Heart left ventricle (tissue), 16 donors: ENCODE measurements around the gene UNC5C. TPM values are rescaled to one million over a fixed set of nuclear protein-coding genes. Genes with fewer than 3 reads are reported as not detected.
A peak's percentile ranks its signal among the peaks of the same experiment; 100 is the strongest.

Experiments used
- ATAC-seq, 4 donors: fragments of 200-7000 bp; cut with Tn5 transposase; one replicate each; pipeline ENCODE4 v1.9.1; 2020 to 2022; ENCODE audit warnings: moderate library complexity in 4 of 4, mild to moderate bottlenecking in 3 of 4, moderate number of reproducible peaks in 1 of 4
- DNase-seq, 5 donors: peaks; one replicate each; pipeline ENCODE4 v3.0.0-alpha.2; 2020
- H3K27ac ChIP-seq, 12 donors: fragments of 200-600 bp; sonication (generic) in 4 of 12; one replicate each; pipeline versions ENCODE4 v1.5.0 to v1.8.0; 2016 to 2022; ENCODE audit warnings: mild to moderate bottlenecking in 2 of 12
- H3K27me3 ChIP-seq, 9 donors: fragments of 200-600 bp; sonication (generic) in 2 of 9; one replicate each; pipeline versions ENCODE4 v1.5.1 to v1.8.0; 2016 to 2022; ENCODE audit warnings: mild to moderate bottlenecking in 3 of 9
- H3K36me3 ChIP-seq, 9 donors: fragments of 200-600 bp; sonication (generic) in 2 of 9; one replicate each; pipeline versions ENCODE4 v1.5.0 to v1.8.0; 2018 to 2022; ENCODE audit warnings: mild to moderate bottlenecking in 2 of 9
- H3K4me1 ChIP-seq, 12 donors: fragments of 200-600 bp; sonication (generic) in 4 of 12; one replicate each; pipeline versions ENCODE4 v1.5.0 to v1.8.0; 2016 to 2022; ENCODE audit warnings: mild to moderate bottlenecking in 3 of 12
- H3K4me3 ChIP-seq, 12 donors: fragments of 200-600 bp; sonication (generic) in 4 of 12; one replicate each; pipeline versions ENCODE4 v1.5.0 to v1.8.0; 2017 to 2022; ENCODE audit warnings: mild to moderate bottlenecking in 9 of 12, moderate library complexity in 4 of 12
- H3K9me3 ChIP-seq, 12 donors: fragments of 200-600 bp; sonication (generic) in 4 of 12; one replicate each; pipeline versions ENCODE4 v1.5.0 to v1.8.0; 2016 to 2022; ENCODE audit warnings: mild to moderate bottlenecking in 1 of 12
- CTCF ChIP-seq, 12 donors: fragments of 200-600 bp; sonication (generic) in 4 of 12; IDR thresholded peaks; one replicate each; pipeline versions ENCODE4 v1.5.0 to v1.8.0; 2018 to 2022; ENCODE audit warnings: antibody characterized with exemption in 12 of 12, mild to moderate bottlenecking in 5 of 12
- POLR2A ChIP-seq, 2 donors: fragments of 450-650 bp; IDR thresholded peaks; one replicate each; pipeline ENCODE4 v1.6.1; 2017; ENCODE audit warnings: antibody characterized with exemption in 2 of 2, mild to moderate bottlenecking in 2 of 2, moderate library complexity in 2 of 2
- WGBS, 4 donors: extraction: QIAGEN DNeasy Blood & Tissue Kit in 2 of 4; methylation state at CpG; one replicate each; pipeline versions ENCODE4 v1.1.5 to v1.1.7; 2013 to 2018; 5-methylcytosine and 5-hydroxymethylcytosine counted together
- intact Hi-C, 10 donors: fragments of 100-400 bp; cut with DNase I; formaldehyde crosslinking; loops; one replicate each; pipeline versions ENCODE4 v1.11.1 to v1.14.2; 2022
- polyA plus RNA-seq, 2 donors: library from polyadenylated mRNA; stranded (reverse); fragments of 200-250 nt; gene quantifications; one replicate each; pipeline ENCODE4 v1.2.3, GENCODE V29; 2013
- total RNA-seq, 9 donors: library from RNA; depleted of rRNA in 2 of 9; stranded (reverse); fragments of >200 nt in 2 of 9; fragmentation: NEBNext Ultra II Directional in 3 of 9; extraction: Animal tissue kit (Norgen Biotek cat#: 25700) in 3 of 9; gene quantifications; one replicate each; pipeline versions ENCODE4 v1.1.0 to v1.2.4, GENCODE V29; 2016 to 2023
- donor health status: ischemic (EF 13 %, LVEDD 7.1; RV severe dilation, severe dysfunction).
- donor health status: healthy with polysubstance abuse.
- donor health status: DM: no; HTN: yes; CAD: no.
- donor health status: DM: no; HTN: no; CAD: no.
- donor health status: ischemic (EF 25% LVEDD 6.9; RV normal size, moderate dysfunction).
- donor health status: ischemic (EF 25% LVEDD 5.7; RV mildly dilated, moderate dysfunction).
- donor health status: healthy.
- donor health status: DM: yes; HTN: yes; CAD: no.
- donor health status: ischemic (EF 35%, LVEDD 5.7; RV mildly dilated, moderate dysfunction).
- donor health status: nonischemic (EF 11% LVEDD 7.7; RV severe dilation, severe dysfunction).
- donor health status: DM: yes; HTN: yes; CAD: no.
- donor health status: PGD.
- donor health status: ischemic (EF 29% LVEDD 5.4; RV normal size, mild dysfunction).
- donor health status: nonischemic (EF 23%, LVEDD 6.1; RV moderate dilation, normal function).

The UNC5C gene
- total and polyA plus RNA-seq, 11 donors: 0.23 to 2.8 (median 1.7) TPM

- intact Hi-C loops: no loop called here
- H3K27me3 ChIP-seq: no peaks in the 10 kb centered on the region
- H3K27ac ChIP-seq: peak overlapping the region in 6 of 12 donors; percentile 6 to 48 (median 16)
- 49 to 58% (median 55%) methylated on average over 8 of the region's 8 CpGs for WGBS, 4 donors
- no peaks in the 10 kb centered on the region for H3K9me3 ChIP-seq
- TF ChIP-seq POLR2A (IDR thresholded peaks at IDR 0.05): no peak
- ATAC-seq (peak; percentile 51 to 92 (median 84)), DNase-seq (peak in 2 of 5 donors; percentile 31 to 36)
- no peak overlapping the region for H3K4me3 ChIP-seq
- no peaks in the 10 kb centered on the region for H3K36me3 ChIP-seq
- peaks cover 0 to 3% (median 0%) of the 10 kb centered on the region in 12 donors for H3K4me1 ChIP-seq
These were observed 293.2 kb downstream of the UNC5C start for GRCh38 chr4:95255396-95256107.

GRCh38 chr4:95251568-95251967 is 297.2 kb downstream of the UNC5C start:
- no peak for DNase-seq
- Histone ChIP-seq H3K4me1 (peaks cover 0 to 3% (median 0%) of the 10 kb centered on the region in 12 donors), H3K9me3 (no peaks in the 10 kb centered on the region), H3K36me3 (peaks cover 0 to 16% (median 0%) of the 10 kb centered on the region in 9 donors), H3K27ac (no peak overlapping the region), H3K27me3 (no peaks in the 10 kb centered on the region), H3K4me3 (no peak overlapping the region)
- TF ChIP-seq POLR2A (IDR thresholded peaks at IDR 0.05) (no peak), CTCF (IDR thresholded peaks at IDR 0.05) (no peak)
- 64 to 73% (median 65%) methylated on average over 2 of the region's 2 CpGs for WGBS, 4 donors
- ATAC-seq: no peak
- intact Hi-C loops: no loop called here

GRCh38 chr4:95250544-95251137 is 298.1 kb downstream of the UNC5C start:
- H3K4me1 ChIP-seq: no peaks in the 10 kb centered on the region
- H3K4me3 ChIP-seq: no peak overlapping the region
- H3K9me3 ChIP-seq: no peaks in the 10 kb centered on the region
- intact Hi-C loops: no loop called here
- ATAC-seq: no peak
- H3K27me3 ChIP-seq: no peaks in the 10 kb centered on the region
- H3K27ac ChIP-seq: no peak overlapping the region
- DNase-seq: no peak
- TF ChIP-seq POLR2A (IDR thresholded peaks at IDR 0.05) (no peak), CTCF (IDR thresholded peaks at IDR 0.05) (no peak)
- H3K36me3 ChIP-seq: peaks cover 0 to 16% (median 0%) of the 10 kb centered on the region in 9 donors
- WGBS, 4 donors: 86 to 89% (median 86%) methylated on average over 7 of the region's 7 CpGs

- H3K9me3 ChIP-seq: no peaks in the 10 kb centered on the region
- no peak overlapping the region for H3K4me3 ChIP-seq
- no peaks in the 10 kb centered on the region for H3K27me3 ChIP-seq
- no peaks in the 10 kb centered on the region for H3K4me1 ChIP-seq
- intact Hi-C loops: no loop called here
- no peak overlapping the region for H3K27ac ChIP-seq
- peaks cover 0 to 16% (median 0%) of the 10 kb centered on the region in 9 donors for H3K36me3 ChIP-seq
- DNase-seq: no peak
- WGBS, 4 donors: 40 to 57% (median 45%) methylated on average over 3 of the region's 3 CpGs
- ATAC-seq: no peak
- no peak for TF ChIP-seq POLR2A (IDR thresholded peaks at IDR 0.05)
- TF ChIP-seq CTCF (IDR thresholded peaks at IDR 0.05): no peak
These were observed 299.2 kb downstream of the UNC5C start for GRCh38 chr4:95249426-95250021.
